ENCODE measurements around the gene WDR77. TPM values are rescaled to one million over a fixed set of nuclear protein-coding genes. Genes with fewer than 3 reads are reported as not detected.

WDR77 gene
- total RNA-seq, 1 donor from 2014 or later: 50.8 TPM

- DNase-seq (ENCODE audit: extremely low spot score in 2 of 2): no peak
- no peak overlapping the region for H3K4me3 ChIP-seq
- no peaks in the 10 kb centered on the region for H3K9me3 ChIP-seq
- H3K27ac ChIP-seq: no peak overlapping the region
- H3K27me3 ChIP-seq: no peaks in the 10 kb centered on the region
- H3K36me3 ChIP-seq: peaks cover 0 to 46% of the 10 kb centered on the region in 2 donors
- TF ChIP-seq POLR2AphosphoS5 (IDR thresholded peaks at IDR 0.05; ENCODE audit: insufficient read depth in 1 of 2, low read depth in 1 of 2) (no peak), CTCF (IDR thresholded peaks at IDR 0.05) (no peak), POLR2A (IDR thresholded peaks at IDR 0.05) (no peak)
- intact Hi-C loops (cut with DNase I): no loop called here
- peaks cover 38% of the 10 kb centered on the region for H3K4me1 ChIP-seq
These were observed 2.5 kb downstream of the WDR77 start for GRCh38 chr1:111446546-111446945.

GRCh38 chr1:111444031-111444430 lies 5.0 kb downstream of the WDR77 start:
- no peak overlapping the region for H3K4me3 ChIP-seq
- no peak for DNase-seq (ENCODE audit: extremely low spot score in 2 of 2)
- peaks cover 19% of the 10 kb centered on the region for H3K4me1 ChIP-seq
- no peak overlapping the region for H3K27ac ChIP-seq
- TF ChIP-seq POLR2AphosphoS5 (IDR thresholded peaks at IDR 0.05; ENCODE audit: insufficient read depth in 1 of 2, low read depth in 1 of 2): no peak
- no peak for TF ChIP-seq CTCF (IDR thresholded peaks at IDR 0.05)
- TF ChIP-seq POLR2A (IDR thresholded peaks at IDR 0.05): no peak
- H3K36me3 ChIP-seq: peaks cover 0 to 69% of the 10 kb centered on the region in 2 donors
- intact Hi-C loops (cut with DNase I): no loop called here
- H3K9me3 ChIP-seq: no peaks in the 10 kb centered on the region
- no peaks in the 10 kb centered on the region for H3K27me3 ChIP-seq

DNA sequence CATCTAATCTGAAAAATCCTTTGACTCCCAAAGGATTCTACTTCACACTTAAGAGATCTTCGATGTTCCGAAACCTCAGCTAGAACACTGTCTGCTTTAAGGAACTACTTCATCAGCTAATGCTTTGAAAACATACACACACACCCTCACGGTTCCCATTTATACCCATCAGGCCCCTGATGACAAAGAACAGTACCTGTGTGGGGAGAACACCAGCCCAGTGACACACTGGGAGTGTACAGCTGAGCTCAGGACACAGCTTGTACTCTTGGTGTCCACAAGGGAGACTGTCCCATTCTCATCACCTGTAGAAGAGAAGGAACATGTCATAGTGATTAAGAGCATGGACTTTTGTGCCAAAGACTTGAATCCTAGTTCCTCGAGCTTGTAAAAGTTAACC lies 6.6 kb downstream of the WDR77 start:
- Histone ChIP-seq H3K27ac (no peak overlapping the region), H3K4me1 (peaks cover 11% of the 10 kb centered on the region), H3K27me3 (no peaks in the 10 kb centered on the region), H3K4me3 (no peak overlapping the region), H3K9me3 (no peaks in the 10 kb centered on the region), H3K36me3 (peaks cover 0 to 71% of the 10 kb centered on the region in 2 donors)
- DNase-seq (ENCODE audit: extremely low spot score in 2 of 2): no peak
- intact Hi-C loops (cut with DNase I): no loop called here
- TF ChIP-seq POLR2AphosphoS5 (IDR thresholded peaks at IDR 0.05; ENCODE audit: insufficient read depth in 1 of 2, low read depth in 1 of 2): no peak
- TF ChIP-seq CTCF (IDR thresholded peaks at IDR 0.05): no peak
- no peak for TF ChIP-seq POLR2A (IDR thresholded peaks at IDR 0.05)

GRCh38 chr1:111441573-111442192 lies 7.4 kb downstream of the WDR77 start:
- Histone ChIP-seq H3K27me3 (no peaks in the 10 kb centered on the region), H3K9me3 (no peaks in the 10 kb centered on the region), H3K36me3 (peaks cover 0 to 71% of the 10 kb centered on the region in 2 donors), H3K4me1 (peaks cover 3% of the 10 kb centered on the region), H3K4me3 (no peak overlapping the region), H3K27ac (no peak overlapping the region)
- TF ChIP-seq CTCF (IDR thresholded peaks at IDR 0.05) (peak in 1 of 3 experiments; percentile 14), POLR2AphosphoS5 (IDR thresholded peaks at IDR 0.05; ENCODE audit: insufficient read depth in 1 of 2, low read depth in 1 of 2) (no peak), POLR2A (IDR thresholded peaks at IDR 0.05) (no peak)
- intact Hi-C loops (cut with DNase I): no loop called here
- no peak for DNase-seq (ENCODE audit: extremely low spot score in 2 of 2)

Data from vagina (tissue), 2 donors.